ENCODE results near the gene TSHZ2.

DNA sequence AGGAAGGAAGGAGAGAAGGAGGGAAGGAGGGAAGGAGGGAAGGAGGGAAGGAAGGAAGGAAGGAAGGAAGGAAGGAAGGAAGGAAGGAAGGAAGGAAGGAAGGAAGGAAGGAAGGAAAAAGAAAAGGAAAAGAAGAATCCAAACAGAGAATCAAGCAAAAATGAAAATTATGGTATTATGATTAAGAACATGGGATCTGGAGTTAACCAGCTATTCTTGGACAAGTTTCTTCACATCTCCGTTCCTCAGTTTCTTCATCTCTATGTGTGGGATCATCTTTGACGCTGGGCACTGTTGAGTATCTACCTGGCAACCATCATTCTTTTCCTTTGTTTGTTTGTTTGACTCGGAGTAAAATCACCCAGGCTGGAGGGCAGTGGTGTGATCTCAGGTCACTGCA, 549.9 kb downstream of the TSHZ2 start:
- TF ChIP-seq EZH2phosphoT487 (IDR thresholded peaks at IDR 0.05; ENCODE audit: low read depth, severe bottlenecking, unreplicated experiment) = no peak
- TF ChIP-seq EZH2 (IDR thresholded peaks at IDR 0.05; ENCODE audit: borderline replicate concordance) = no peak
